Activated CD4-positive, alpha-beta memory T cell treated with anti-CD3 and anti-CD28 coated beads, Interleukin-2, amount 10 ng/mL, durations not matched to agents 7 days and 5 days (primary cell): ENCODE measurements around the gene TADA2A. TPM values are rescaled to one million over a fixed set of nuclear protein-coding genes. Genes with fewer than 3 reads are reported as not detected.

Experiments
- CTCF ChIA-PET: fragments of 350-600 bp; sonication (Branson Sonifier 250); formaldehyde crosslinking; loops from one replicate; lab custom pipeline; 2021; ENCODE audit warnings: antibody characterized with exemption, inconsistent platforms; lab: Charles Lee
- POLR2A ChIA-PET: fragments of 350-600 bp; sonication (Branson Sonifier 250); formaldehyde crosslinking; loops from one replicate; lab custom pipeline; 2021; ENCODE audit warnings: antibody characterized with exemption; lab: Charles Lee
- DNase-seq: peaks from one replicate; pipeline ENCODE4 v3.0.0-alpha.2; 2020
- H3K27ac Mint-ChIP-seq: one replicate; pipeline ENCODE4 v1.8.0; 2021; ENCODE audit warnings: mild to moderate bottlenecking, mixed read lengths
- H3K27me3 Mint-ChIP-seq: one replicate; pipeline ENCODE4 v1.8.0; 2021; ENCODE audit warnings: mixed read lengths
- H3K36me3 Mint-ChIP-seq: one replicate; pipeline ENCODE4 v1.8.0; 2021; ENCODE audit warnings: low read depth, mixed read lengths
- H3K4me1 Mint-ChIP-seq: one replicate; pipeline ENCODE4 v1.8.0; 2021; ENCODE audit warnings: mixed read lengths
- H3K4me3 Mint-ChIP-seq: one replicate; pipeline ENCODE4 v1.8.0; 2021; ENCODE audit warnings: mild to moderate bottlenecking, mixed read lengths
- H3K9me3 Mint-ChIP-seq: one replicate; pipeline ENCODE4 v1.8.0; 2021; ENCODE audit warnings: mixed read lengths
- total RNA-seq, 2 experiments: library from RNA; stranded (reverse); gene quantifications; one replicate each; pipeline ENCODE4 v1.2.3, GENCODE V29; 2021

TADA2A gene
- total RNA-seq = 10 to 100 TPM; 42.5 to 43.0 TPM

- Mint-ChIP-seq H3K4me3 (peak within 1 kb of the TSS; percentile 98), H3K4me1 (peaks cover 72% of the 10 kb centered on the region), H3K27me3 (no peaks in the 10 kb centered on the region), H3K36me3 (peaks cover 57% of the 10 kb centered on the region), H3K9me3 (no peaks in the 10 kb centered on the region), H3K27ac (peak within 1 kb of the TSS; percentile 93)
- CTCF ChIA-PET = interaction anchor here (1.4 to 1.5 kb wide), 2 partner anchors 23 to 33 kb away, joined by 5 to 11 read pairs; no protein-coding TSS in a partner anchor
- POLR2A ChIA-PET = interaction anchor here (0.7 to 2.9 kb wide), 35 partner anchors 9 to 861 kb away, joined by 3 to 91 read pairs (median 4); partner anchors contain the start of genes DUSP14, MRM1 and SYNRG
- DNase-seq = peak; percentile 83
These were observed at the start of gene TADA2A, which contains the start of gene ACACA for GRCh38 chr17:37406635-37407461. Gene TADA2A, plus strand, starts transcription at chr17:37406886. Its CDS starts 4,480 bp downstream, at chr17:37411366. Gene ACACA, minus strand, starts transcription at chr17:37406836. Its CDS starts 537 bp downstream, at chr17:37406299.

GRCh38 chr17:37358098-37358829, 48.4 kb upstream of the TADA2A start:
- Mint-ChIP-seq H3K9me3 (no peaks in the 10 kb centered on the region), H3K27me3 (no peaks in the 10 kb centered on the region), H3K4me3 (peak overlapping the region; percentile 95), H3K4me1 (peaks cover 26% of the 10 kb centered on the region), H3K27ac (peak overlapping the region; percentile 79), H3K36me3 (no peaks in the 10 kb centered on the region)
- DNase-seq = peak; percentile 47
- ChIA-PET CTCF (interaction anchor here (0.8 to 1.7 kb wide), 4 partner anchors 10 to 53 kb away, joined by 3 to 12 read pairs (median 4); no protein-coding TSS in a partner anchor), POLR2A (interaction anchor here (0.9 to 2.7 kb wide), 12 partner anchors 11 to 755 kb away, joined by 3 to 13 read pairs (median 6); partner anchors contain the start of genes AATF, ACACA and TADA2A)

DNA sequence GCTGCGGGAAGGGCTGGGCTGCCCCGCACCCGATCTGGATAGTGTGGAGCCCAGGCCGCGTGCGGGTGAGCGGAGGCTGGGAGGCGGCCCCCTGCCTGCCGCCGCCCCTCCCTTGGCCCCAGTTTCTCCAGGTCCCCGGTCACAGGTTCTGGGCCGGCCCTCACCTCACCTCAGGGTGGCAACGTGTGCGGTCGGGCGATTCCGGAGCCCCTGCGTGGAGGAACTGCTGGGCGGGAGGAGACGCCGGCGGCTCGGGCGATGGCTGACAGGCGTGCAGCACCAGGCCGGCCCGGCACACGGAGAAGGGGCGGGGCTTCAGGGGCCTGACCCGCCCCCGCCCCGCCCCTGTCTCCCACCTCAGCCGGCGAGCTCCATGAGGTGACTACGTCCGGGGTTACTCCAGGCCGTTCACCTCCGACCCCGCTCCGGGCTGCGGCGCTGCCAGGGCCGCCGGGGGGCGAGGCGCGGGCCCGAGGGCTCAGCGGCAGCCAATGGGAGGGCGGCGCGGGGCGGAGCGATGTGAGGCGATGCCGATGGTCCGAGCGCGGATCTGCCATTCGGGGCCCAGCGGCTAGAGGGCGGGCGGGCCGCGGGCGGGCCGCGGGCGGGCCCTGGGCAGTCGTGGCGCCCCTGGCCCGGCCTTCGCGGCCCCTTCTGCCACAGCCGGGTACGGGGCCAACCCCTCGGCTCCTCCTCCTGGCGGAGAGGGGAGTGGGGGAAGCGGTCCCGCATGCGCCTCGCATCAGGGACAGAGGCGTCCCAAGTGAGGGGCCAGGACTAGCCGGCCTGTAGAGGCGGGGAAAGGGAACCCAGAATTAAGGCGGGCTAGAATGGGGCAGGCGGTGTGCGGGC, 47.6 kb upstream of the TADA2A start:
- H3K4me3 Mint-ChIP-seq = peak overlapping the region; percentile 95
- CTCF ChIA-PET = interaction anchor here (0.8 to 1.7 kb wide), 5 partner anchors 11 to 52 kb away, joined by 3 to 12 read pairs (median 3); no protein-coding TSS in a partner anchor
- H3K9me3 Mint-ChIP-seq = no peaks in the 10 kb centered on the region
- H3K4me1 Mint-ChIP-seq = peaks cover 26% of the 10 kb centered on the region
- peak overlapping the region; percentile 79 for H3K27ac Mint-ChIP-seq
- H3K27me3 Mint-ChIP-seq = no peaks in the 10 kb centered on the region
- H3K36me3 Mint-ChIP-seq = no peaks in the 10 kb centered on the region
- peak; percentile 95 for DNase-seq
- POLR2A ChIA-PET = interaction anchor here (0.9 to 2.7 kb wide), 12 partner anchors 10 to 756 kb away, joined by 3 to 13 read pairs (median 6); partner anchors contain the start of genes AATF, ACACA and TADA2A

DNA sequence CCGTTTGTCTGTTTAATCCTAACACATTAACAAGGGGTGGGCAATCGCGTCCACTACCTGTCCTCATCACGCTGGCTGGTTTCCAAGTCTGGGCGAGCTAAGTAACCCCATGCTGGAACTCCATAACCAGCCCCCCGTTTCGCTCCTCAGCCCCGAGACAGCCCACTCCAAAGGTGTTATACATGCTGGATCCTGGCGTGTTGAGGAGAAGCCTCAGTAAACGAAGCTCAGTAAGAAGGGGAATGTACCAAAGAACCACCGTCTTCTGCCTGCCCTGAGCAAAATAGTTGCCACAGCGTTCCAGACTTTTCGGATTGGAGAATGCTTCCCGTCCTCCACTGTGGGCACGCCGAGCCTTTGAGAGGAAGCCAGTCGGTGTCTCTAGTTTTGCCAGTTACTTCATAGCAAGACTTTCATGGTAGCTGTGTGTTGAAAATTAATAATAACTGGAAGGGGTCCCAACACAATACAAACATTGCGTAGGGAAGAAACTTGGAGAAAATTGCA, 47.0 kb upstream of the TADA2A start:
- POLR2A ChIA-PET = interaction anchor here (0.9 to 2.7 kb wide), 10 partner anchors 10 to 757 kb away, joined by 3 to 13 read pairs (median 6); partner anchors contain the start of genes AATF, ACACA and TADA2A
- H3K4me3 Mint-ChIP-seq = peak overlapping the region; percentile 59
- peak overlapping the region; percentile 65 for H3K27ac Mint-ChIP-seq
- no peaks in the 10 kb centered on the region for H3K9me3 Mint-ChIP-seq
- H3K4me1 Mint-ChIP-seq = peaks cover 26% of the 10 kb centered on the region
- H3K36me3 Mint-ChIP-seq = no peaks in the 10 kb centered on the region
- CTCF ChIA-PET = interaction anchor here (0.8 kb wide), 1 partner anchor 14 kb away, joined by 3 read pairs; no protein-coding TSS in a partner anchor
- DNase-seq = no peak
- H3K27me3 Mint-ChIP-seq = no peaks in the 10 kb centered on the region

- no peak for DNase-seq
- H3K4me3 Mint-ChIP-seq = no peak overlapping the region
- H3K9me3 Mint-ChIP-seq = no peaks in the 10 kb centered on the region
- no peaks in the 10 kb centered on the region for H3K27me3 Mint-ChIP-seq
- peaks cover 26% of the 10 kb centered on the region for H3K4me1 Mint-ChIP-seq
- POLR2A ChIA-PET = interaction anchor here (1.1 kb wide), 1 partner anchor 69 kb away, joined by 3 read pairs; no protein-coding TSS in a partner anchor
- CTCF ChIA-PET = no interaction called here
- H3K27ac Mint-ChIP-seq = no peak overlapping the region
- H3K36me3 Mint-ChIP-seq = no peaks in the 10 kb centered on the region
These were observed 46.1 kb upstream of the TADA2A start for GRCh38 chr17:37360632-37361031.

DNA sequence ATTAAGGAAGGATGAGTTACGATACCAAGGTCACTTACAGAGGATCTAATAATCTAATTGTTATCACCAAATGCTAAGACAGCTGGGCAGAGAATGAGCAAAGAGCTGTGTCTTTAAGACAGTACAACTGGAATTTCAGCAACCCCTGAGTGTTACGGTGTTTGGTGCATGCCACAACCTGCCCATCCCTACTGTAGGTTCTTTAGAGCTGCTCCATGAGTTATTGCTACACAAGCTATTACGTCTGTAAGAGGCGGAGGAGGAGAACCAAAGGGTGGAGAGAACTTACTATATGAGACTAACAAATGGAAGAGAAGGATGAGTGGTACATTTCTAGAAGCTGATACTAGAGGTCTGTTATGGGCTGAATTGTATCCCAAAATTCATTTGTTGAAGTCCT, 45.1 kb upstream of the TADA2A start:
- Mint-ChIP-seq H3K4me1 (peaks cover 25% of the 10 kb centered on the region), H3K9me3 (no peaks in the 10 kb centered on the region), H3K27me3 (no peaks in the 10 kb centered on the region), H3K27ac (no peak overlapping the region), H3K36me3 (no peaks in the 10 kb centered on the region), H3K4me3 (no peak overlapping the region)
- no peak for DNase-seq
- CTCF ChIA-PET = interaction anchor here (0.8 to 0.9 kb wide), 2 partner anchors 12 to 37 kb away, joined by 3 to 4 read pairs; no protein-coding TSS in a partner anchor
- POLR2A ChIA-PET = interaction anchor here (1.1 kb wide), 1 partner anchor 68 kb away, joined by 3 read pairs; no protein-coding TSS in a partner anchor

GRCh38 chr17:37365589-37365988, 41.1 kb upstream of the TADA2A start:
- no peaks in the 10 kb centered on the region for H3K9me3 Mint-ChIP-seq
- no peak overlapping the region for H3K27ac Mint-ChIP-seq
- no peak for DNase-seq
- H3K27me3 Mint-ChIP-seq = no peaks in the 10 kb centered on the region
- ChIA-PET POLR2A (no interaction called here), CTCF (interaction anchor here (1.4 kb wide), 1 partner anchor 8 kb away, joined by 8 read pairs; no protein-coding TSS in a partner anchor)
- H3K4me3 Mint-ChIP-seq = no peak overlapping the region
- H3K36me3 Mint-ChIP-seq = no peaks in the 10 kb centered on the region
- no peaks in the 10 kb centered on the region for H3K4me1 Mint-ChIP-seq

DNA sequence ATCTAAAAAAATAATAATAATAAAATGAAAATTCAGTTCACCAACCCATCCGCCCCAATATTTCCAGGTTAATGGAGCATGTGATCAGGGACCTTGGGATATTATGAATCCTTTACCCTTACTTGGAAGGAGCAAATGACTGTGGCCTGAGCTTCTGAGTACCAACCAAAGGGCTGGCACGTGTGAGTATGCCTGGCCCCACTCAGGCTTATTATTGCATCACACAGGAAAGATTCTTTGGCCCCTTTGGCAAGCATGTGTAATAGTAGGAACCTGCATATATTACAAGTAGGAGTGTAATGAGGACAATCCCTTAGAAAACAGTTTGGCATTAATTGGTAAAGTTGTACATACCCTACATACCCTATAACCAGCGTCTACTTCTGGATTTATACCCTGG, 38.1 kb upstream of the TADA2A start:
- ChIA-PET POLR2A (interaction anchor here (2.8 kb wide), 1 partner anchor 10 kb away, joined by 8 read pairs; no protein-coding TSS in a partner anchor), CTCF (no interaction called here)
- H3K27me3 Mint-ChIP-seq = no peaks in the 10 kb centered on the region
- H3K4me3 Mint-ChIP-seq = no peak overlapping the region
- no peak for DNase-seq
- no peak overlapping the region for H3K27ac Mint-ChIP-seq
- H3K36me3 Mint-ChIP-seq = no peaks in the 10 kb centered on the region
- H3K4me1 Mint-ChIP-seq = peaks cover 6% of the 10 kb centered on the region
- H3K9me3 Mint-ChIP-seq = no peaks in the 10 kb centered on the region

- CTCF ChIA-PET = interaction anchor here (0.6 to 4.0 kb wide), 52 partner anchors 9 to 772 kb away, joined by 3 to 31 read pairs (median 4); partner anchors contain the start of genes MRM1 and TADA2A
- peaks cover 7% of the 10 kb centered on the region for H3K4me1 Mint-ChIP-seq
These were observed 33.0 kb upstream of the TADA2A start for GRCh38 chr17:37373530-37374159.

GRCh38 chr17:37375706-37376105, 31.0 kb upstream of the TADA2A start, which contains the start of gene C17orf78:
Gene C17orf78, plus strand, starts transcription at chr17:37375985. Its CDS starts 108 bp downstream, at chr17:37376093.
- Mint-ChIP-seq H3K4me1 (peaks cover 7% of the 10 kb centered on the region), H3K4me3 (no peak within 1 kb of the TSS), H3K27me3 (peaks cover 3% of the 10 kb centered on the region), H3K36me3 (no peaks in the 10 kb centered on the region), H3K9me3 (no peaks in the 10 kb centered on the region), H3K27ac (no peak within 1 kb of the TSS)
- ChIA-PET POLR2A (no interaction called here), CTCF (interaction anchor here (0.9 to 4.0 kb wide), 4 partner anchors 16 to 416 kb away, joined by 3 to 31 read pairs (median 4); no protein-coding TSS in a partner anchor)
- DNase-seq = no peak

More at GRCh38 chr17:37373530-37374159, 33.0 kb upstream of the TADA2A start:
- Mint-ChIP-seq H3K9me3 (no peaks in the 10 kb centered on the region), H3K36me3 (no peaks in the 10 kb centered on the region), H3K27ac (no peak overlapping the region), H3K4me3 (no peak overlapping the region), H3K27me3 (peaks cover 3% of the 10 kb centered on the region)
- POLR2A ChIA-PET = interaction anchor here (1.0 to 1.2 kb wide), 3 partner anchors 18 to 57 kb away, joined by 3 to 4 read pairs (median 3); no protein-coding TSS in a partner anchor
- DNase-seq = peak; percentile 82

- CTCF ChIA-PET = interaction anchor here (1.5 kb wide), 1 partner anchor 8 kb away, joined by 8 read pairs; no protein-coding TSS in a partner anchor
- Mint-ChIP-seq H3K27ac (no peak overlapping the region), H3K9me3 (no peaks in the 10 kb centered on the region), H3K36me3 (no peaks in the 10 kb centered on the region), H3K27me3 (peaks cover 3% of the 10 kb centered on the region), H3K4me1 (no peaks in the 10 kb centered on the region), H3K4me3 (no peak overlapping the region)
- DNase-seq = no peak
- POLR2A ChIA-PET = no interaction called here
These were observed 24.6 kb upstream of the TADA2A start for GRCh38 chr17:37382056-37382455.
